Panc1 (cell line): ENCODE results near the gene DAB1. TPM values are rescaled to one million over a fixed set of nuclear protein-coding genes. Genes with fewer than 3 reads are reported as not detected.

Source experiments
- ATAC-seq: fragments of 200-7000 bp; cut with Tn5 transposase; 2 replicates; pipeline ENCODE4 v1.9.1; 2020; ENCODE audit warnings: mild to moderate bottlenecking, moderate library complexity
- BruUV-seq: library from RNA; stranded (reverse); fragments of 400-500 nt; replicated peaks from 2 replicates; lab custom pipeline; 2021; lab: Mats Ljungman, UMichigan
- CTCF ChIA-PET: fragments of 300-600 bp; sonication (Branson Sonifier 250); formaldehyde crosslinking; loops from one replicate; lab custom pipeline; 2022; ENCODE audit warnings: antibody characterized with exemption; lab: Charles Lee
- POLR2A ChIA-PET: fragments of 300-600 bp; sonication (Branson Sonifier 250); formaldehyde crosslinking; loops from one replicate; lab custom pipeline; 2022; ENCODE audit warnings: antibody characterized with exemption; lab: Charles Lee
- DNase-seq: peaks from one replicate; pipeline ENCODE4 v3.0.0-alpha.2; 2010; ENCODE audit warnings: low read depth, low spot score
- H3K27ac ChIP-seq: 2 replicates; pipeline ENCODE4 v1.5.1; 2011; ENCODE audit warnings: mild to moderate bottlenecking, low read length, inconsistent platforms
- H3K27me3 ChIP-seq: fragments of 200-500 bp; sonication (Bioruptor generic); 2 replicates; pipeline ENCODE4 v1.6.0; 2014; ENCODE audit warnings: low read length, inconsistent platforms; ENCODE audit not compliant: control insufficient read depth, insufficient read depth
- H3K36me3 ChIP-seq: fragments of 200-500 bp; sonication (Bioruptor generic); 2 replicates; pipeline ENCODE4 v1.5.1; 2014; ENCODE audit warnings: inconsistent platforms, mild to moderate bottlenecking, low read length, moderate library complexity; ENCODE audit not compliant: control insufficient read depth, insufficient read depth
- H3K4me1 ChIP-seq: 2 replicates; pipeline ENCODE4 v1.5.1; 2011; ENCODE audit warnings: inconsistent platforms, mild to moderate bottlenecking, low read length, moderate library complexity; ENCODE audit not compliant: control insufficient read depth, insufficient read depth
- H3K4me3 ChIP-seq, 2 experiments: 2 replicates each; pipeline ENCODE4 v1.5.1; 2011 to 2012; ENCODE audit warnings: low read depth in 2 of 2, low read length in 2 of 2, mild to moderate bottlenecking in 2 of 2, inconsistent platforms in 1 of 2, moderate library complexity in 1 of 2
- H3K9me3 ChIP-seq: fragments of 200-500 bp; sonication (Bioruptor generic); 2 replicates; pipeline ENCODE4 v1.5.1; 2014; ENCODE audit warnings: low read depth, mild to moderate bottlenecking, inconsistent platforms, low read length, moderate library complexity; ENCODE audit not compliant: control insufficient read depth, insufficient read depth
- POLR2AphosphoS5 ChIP-seq: IDR thresholded peaks from 2 replicates; pipeline ENCODE4 v1.6.1; 2012; ENCODE audit warnings: mild to moderate bottlenecking, low read depth, low read length, moderate library complexity
- SIN3A ChIP-seq: IDR thresholded peaks from 2 replicates; pipeline ENCODE4 v1.6.1; 2012; ENCODE audit warnings: low read depth, mild to moderate bottlenecking, low read length, moderate library complexity, borderline replicate concordance; ENCODE audit not compliant: insufficient read depth
- TCF7L2 ChIP-seq: IDR thresholded peaks from 2 replicates; pipeline ENCODE4 v1.6.1; 2011; ENCODE audit warnings: mild to moderate bottlenecking, low read depth, low read length, inconsistent platforms
- in situ Hi-C: cut with HindIII; loops from 2 replicates; pipeline ENCODE4 v1.10.0; 2016; ENCODE audit warnings: low sequenced_read_pairs, low pct_unique_long_range_greater_than_20kb
- intact Hi-C: fragments of 100-400 bp; cut with micrococcal nuclease; formaldehyde crosslinking; loops from one replicate; pipeline ENCODE4 v1.10.0; 2022; ENCODE audit not compliant: unreplicated experiment
- total RNA-seq: library from RNA; stranded (reverse); gene quantifications from one replicate; pipeline ENCODE4 v1.2.1, GENCODE V29; 2021; ENCODE audit not compliant: unreplicated experiment
- TF ChIP-seq, protein P1 (sequence below): fragments of 450-650 bp; IDR thresholded peaks from 2 replicates; pipeline ENCODE4 v1.5.1; 2017; ENCODE audit warnings: mild to moderate bottlenecking
- TF ChIP-seq, protein P2 (sequence below), 2 experiments: IDR thresholded peaks; 2 replicates each; pipeline ENCODE4 v1.6.1; 2011 to 2012; ENCODE audit warnings: low read depth in 2 of 2, control low read depth in 1 of 2, low read length in 1 of 2, mild to moderate bottlenecking in 1 of 2, moderate library complexity in 1 of 2; ENCODE audit not compliant: insufficient read depth in 1 of 2

Gene DAB1
- total RNA-seq, 1 experiment from 2014 or later, result 0.05 TPM

GRCh38 chr1:57111175-57111574 is 312.7 kb downstream of the DAB1 start:
- Histone ChIP-seq H3K36me3 (no peaks in the 10 kb centered on the region), H3K27me3 (no peaks in the 10 kb centered on the region; the same call in 1 of the 2 replicates), H3K27ac (no peak overlapping the region), H3K4me1 (no peaks in the 10 kb centered on the region), H3K4me3 (no peak overlapping the region), H3K9me3 (no peaks in the 10 kb centered on the region)
- ATAC-seq (no peak), DNase-seq (no peak)
- TF ChIP-seq POLR2AphosphoS5 (no peak), SIN3A (no peak), TCF7L2 (no peak)
- TF ChIP-seq, protein P1, sequence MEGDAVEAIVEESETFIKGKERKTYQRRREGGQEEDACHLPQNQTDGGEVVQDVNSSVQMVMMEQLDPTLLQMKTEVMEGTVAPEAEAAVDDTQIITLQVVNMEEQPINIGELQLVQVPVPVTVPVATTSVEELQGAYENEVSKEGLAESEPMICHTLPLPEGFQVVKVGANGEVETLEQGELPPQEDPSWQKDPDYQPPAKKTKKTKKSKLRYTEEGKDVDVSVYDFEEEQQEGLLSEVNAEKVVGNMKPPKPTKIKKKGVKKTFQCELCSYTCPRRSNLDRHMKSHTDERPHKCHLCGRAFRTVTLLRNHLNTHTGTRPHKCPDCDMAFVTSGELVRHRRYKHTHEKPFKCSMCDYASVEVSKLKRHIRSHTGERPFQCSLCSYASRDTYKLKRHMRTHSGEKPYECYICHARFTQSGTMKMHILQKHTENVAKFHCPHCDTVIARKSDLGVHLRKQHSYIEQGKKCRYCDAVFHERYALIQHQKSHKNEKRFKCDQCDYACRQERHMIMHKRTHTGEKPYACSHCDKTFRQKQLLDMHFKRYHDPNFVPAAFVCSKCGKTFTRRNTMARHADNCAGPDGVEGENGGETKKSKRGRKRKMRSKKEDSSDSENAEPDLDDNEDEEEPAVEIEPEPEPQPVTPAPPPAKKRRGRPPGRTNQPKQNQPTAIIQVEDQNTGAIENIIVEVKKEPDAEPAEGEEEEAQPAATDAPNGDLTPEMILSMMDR, result no peak
- TF ChIP-seq, protein P2, sequence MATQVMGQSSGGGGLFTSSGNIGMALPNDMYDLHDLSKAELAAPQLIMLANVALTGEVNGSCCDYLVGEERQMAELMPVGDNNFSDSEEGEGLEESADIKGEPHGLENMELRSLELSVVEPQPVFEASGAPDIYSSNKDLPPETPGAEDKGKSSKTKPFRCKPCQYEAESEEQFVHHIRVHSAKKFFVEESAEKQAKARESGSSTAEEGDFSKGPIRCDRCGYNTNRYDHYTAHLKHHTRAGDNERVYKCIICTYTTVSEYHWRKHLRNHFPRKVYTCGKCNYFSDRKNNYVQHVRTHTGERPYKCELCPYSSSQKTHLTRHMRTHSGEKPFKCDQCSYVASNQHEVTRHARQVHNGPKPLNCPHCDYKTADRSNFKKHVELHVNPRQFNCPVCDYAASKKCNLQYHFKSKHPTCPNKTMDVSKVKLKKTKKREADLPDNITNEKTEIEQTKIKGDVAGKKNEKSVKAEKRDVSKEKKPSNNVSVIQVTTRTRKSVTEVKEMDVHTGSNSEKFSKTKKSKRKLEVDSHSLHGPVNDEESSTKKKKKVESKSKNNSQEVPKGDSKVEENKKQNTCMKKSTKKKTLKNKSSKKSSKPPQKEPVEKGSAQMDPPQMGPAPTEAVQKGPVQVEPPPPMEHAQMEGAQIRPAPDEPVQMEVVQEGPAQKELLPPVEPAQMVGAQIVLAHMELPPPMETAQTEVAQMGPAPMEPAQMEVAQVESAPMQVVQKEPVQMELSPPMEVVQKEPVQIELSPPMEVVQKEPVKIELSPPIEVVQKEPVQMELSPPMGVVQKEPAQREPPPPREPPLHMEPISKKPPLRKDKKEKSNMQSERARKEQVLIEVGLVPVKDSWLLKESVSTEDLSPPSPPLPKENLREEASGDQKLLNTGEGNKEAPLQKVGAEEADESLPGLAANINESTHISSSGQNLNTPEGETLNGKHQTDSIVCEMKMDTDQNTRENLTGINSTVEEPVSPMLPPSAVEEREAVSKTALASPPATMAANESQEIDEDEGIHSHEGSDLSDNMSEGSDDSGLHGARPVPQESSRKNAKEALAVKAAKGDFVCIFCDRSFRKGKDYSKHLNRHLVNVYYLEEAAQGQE (IDR thresholded peaks at IDR 0.05; ENCODE audit: insufficient read depth in 1 of 2, low read depth in 2 of 2, low read length in 1 of 2), result no peak
- POLR2A ChIA-PET, result no interaction called here
- no TSS peak for BruUV-seq
- in situ Hi-C loops (no loop called here), intact Hi-C loops (no loop called here)
- CTCF ChIA-PET, result no interaction called here

- DNase-seq, result no peak
- no TSS peak for BruUV-seq
- no peak for ATAC-seq
- no peaks in the 10 kb centered on the region for H3K36me3 ChIP-seq
- CTCF ChIA-PET, result no interaction called here
- POLR2A ChIA-PET, result no interaction called here
- H3K27ac ChIP-seq, result no peak overlapping the region
- no peaks in the 10 kb centered on the region for H3K9me3 ChIP-seq
- intact Hi-C loops (no loop called here), in situ Hi-C loops (no loop called here)
- no peak overlapping the region for H3K4me3 ChIP-seq
- TF ChIP-seq POLR2AphosphoS5, result no peak
- TF ChIP-seq, protein P2 (IDR thresholded peaks at IDR 0.05; ENCODE audit: insufficient read depth in 1 of 2, low read depth in 2 of 2, low read length in 1 of 2), result no peak
- TF ChIP-seq TCF7L2, result no peak
- TF ChIP-seq SIN3A, result no peak
- TF ChIP-seq, protein P1, result no peak
- no peaks in the 10 kb centered on the region; the same call in 1 of the 2 replicates for H3K27me3 ChIP-seq
- no peaks in the 10 kb centered on the region for H3K4me1 ChIP-seq
Observed at GRCh38 chr1:57109883-57110282, 314.0 kb downstream of the DAB1 start.
